Activated T-helper 17 cell treated with anti-CD3 and anti-CD28 coated beads, Interleukin-2, amount 50 U/mL, for 72 hours (primary cell): ENCODE results near the gene SV2C. TPM values are rescaled to one million over a fixed set of nuclear protein-coding genes. Genes with fewer than 3 reads are reported as not detected.
"Not testable (repeated sequence)": the region's sequence is repeated elsewhere in the genome, so short reads cannot be mapped to it uniquely, and the experiment has no call there.

Source experiments
- ATAC-seq: fragments of 150-1000 bp; cut with Tn5 transposase; replicated peaks from 2 replicates; pipeline ENCODE4 v1.10.0; 2021; ENCODE audit warnings: mild to moderate bottlenecking, moderate library complexity
- H3K27ac Mint-ChIP-seq: one replicate; pipeline ENCODE4 v1.8.0; 2022; ENCODE audit warnings: mixed read lengths
- H3K27me3 Mint-ChIP-seq: one replicate; pipeline ENCODE4 v1.8.0; 2022; ENCODE audit warnings: mixed read lengths
- H3K36me3 Mint-ChIP-seq: one replicate; pipeline ENCODE4 v1.8.0; 2022; ENCODE audit warnings: low read depth, mild to moderate bottlenecking, mixed read lengths
- H3K4me1 Mint-ChIP-seq: one replicate; pipeline ENCODE4 v1.8.0; 2022; ENCODE audit warnings: mixed read lengths
- H3K4me3 Mint-ChIP-seq: one replicate; pipeline ENCODE4 v1.8.0; 2022; ENCODE audit warnings: mild to moderate bottlenecking, mixed read lengths
- H3K9me3 Mint-ChIP-seq: one replicate; pipeline ENCODE4 v1.8.0; 2022; ENCODE audit warnings: mixed read lengths
- total RNA-seq, 2 donors: library from RNA; stranded (reverse); gene quantifications; one replicate each; pipeline ENCODE4 v1.2.3, GENCODE V29; 2022

The SV2C gene
- total RNA-seq, 2 donors from 2014 or later = 0.13 to 0.45 TPM

DNA sequence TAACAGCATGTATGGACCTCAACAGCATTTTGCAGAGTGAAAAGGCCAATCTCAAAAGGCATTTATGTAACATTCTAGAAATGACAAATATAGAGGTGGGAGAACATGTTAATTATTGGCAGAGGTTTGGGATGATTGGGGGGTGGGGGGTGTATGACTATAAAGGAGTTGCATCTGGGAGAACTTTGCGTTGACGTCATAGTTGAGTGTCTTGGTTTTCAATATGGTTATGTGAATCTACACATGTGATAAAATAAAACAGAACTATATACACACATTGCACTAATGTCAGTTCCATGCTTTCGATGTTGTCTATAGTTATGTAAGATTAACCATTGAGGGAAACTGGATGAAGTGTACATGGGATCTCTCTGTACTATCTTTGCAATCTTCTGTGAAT is 139.1 kb downstream of the SV2C start:
- no peaks in the 10 kb centered on the region for H3K4me1 Mint-ChIP-seq
- H3K27ac Mint-ChIP-seq = no peak overlapping the region
- peaks cover 4% of the 10 kb centered on the region for H3K9me3 Mint-ChIP-seq
- H3K27me3 Mint-ChIP-seq = no peaks in the 10 kb centered on the region
- no peak overlapping the region for H3K4me3 Mint-ChIP-seq
- no peaks in the 10 kb centered on the region for H3K36me3 Mint-ChIP-seq
- ATAC-seq = no peak

DNA sequence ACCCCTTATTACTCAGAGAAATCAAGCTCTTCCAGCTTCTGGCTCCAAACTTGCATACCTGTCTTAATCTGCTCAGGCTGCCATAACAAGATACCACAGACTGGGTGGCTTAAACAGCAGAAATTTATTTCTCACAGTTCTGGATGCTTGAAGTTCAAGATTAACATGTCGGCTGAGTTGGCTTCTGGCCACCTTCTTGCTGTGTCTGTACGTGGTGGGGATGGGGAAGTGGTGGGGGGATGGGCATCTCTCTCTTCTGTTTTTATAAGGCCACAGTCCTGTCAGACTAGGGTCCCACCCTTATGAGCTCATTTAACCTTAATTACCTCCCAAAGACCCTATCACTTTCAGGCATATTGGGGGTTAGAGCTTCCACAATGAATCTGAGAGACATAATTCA is 140.5 kb downstream of the SV2C start:
- Mint-ChIP-seq H3K4me1 (no peaks in the 10 kb centered on the region), H3K27me3 (no peaks in the 10 kb centered on the region), H3K27ac (no peak overlapping the region), H3K9me3 (no peaks in the 10 kb centered on the region), H3K36me3 (no peaks in the 10 kb centered on the region), H3K4me3 (no peak overlapping the region)
- no peak for ATAC-seq

GRCh38 chr5:76224898-76225297 is 141.7 kb downstream of the SV2C start:
- Mint-ChIP-seq H3K27ac (no peak overlapping the region), H3K4me1 (no peaks in the 10 kb centered on the region), H3K36me3 (no peaks in the 10 kb centered on the region), H3K4me3 (no peak overlapping the region), H3K27me3 (no peaks in the 10 kb centered on the region), H3K9me3 (no peaks in the 10 kb centered on the region)
- ATAC-seq = no peak

DNA sequence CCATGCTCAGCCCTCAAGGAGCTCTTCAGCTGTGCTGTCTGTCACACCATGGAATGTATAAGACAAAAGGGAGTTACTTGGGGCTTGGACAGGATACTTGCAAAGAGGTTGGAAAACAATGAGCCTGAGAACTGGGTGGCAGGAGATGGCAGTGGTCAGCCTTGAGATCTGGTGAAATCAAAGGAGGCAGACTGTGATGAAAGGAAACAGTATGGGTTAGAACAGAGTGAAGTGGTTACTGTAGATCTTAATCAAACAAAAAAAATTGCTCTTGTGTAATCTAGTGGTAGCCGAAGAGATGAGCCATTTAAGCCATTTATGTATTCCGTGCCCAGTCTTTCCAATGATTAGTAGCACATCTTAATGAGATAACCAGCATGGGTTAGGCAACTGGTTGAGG is 142.2 kb downstream of the SV2C start:
- H3K36me3 Mint-ChIP-seq = no peaks in the 10 kb centered on the region
- no peak for ATAC-seq
- H3K9me3 Mint-ChIP-seq = no peaks in the 10 kb centered on the region
- H3K4me3 Mint-ChIP-seq = no peak overlapping the region
- no peaks in the 10 kb centered on the region for H3K27me3 Mint-ChIP-seq
- no peak overlapping the region for H3K27ac Mint-ChIP-seq
- H3K4me1 Mint-ChIP-seq = no peaks in the 10 kb centered on the region

DNA sequence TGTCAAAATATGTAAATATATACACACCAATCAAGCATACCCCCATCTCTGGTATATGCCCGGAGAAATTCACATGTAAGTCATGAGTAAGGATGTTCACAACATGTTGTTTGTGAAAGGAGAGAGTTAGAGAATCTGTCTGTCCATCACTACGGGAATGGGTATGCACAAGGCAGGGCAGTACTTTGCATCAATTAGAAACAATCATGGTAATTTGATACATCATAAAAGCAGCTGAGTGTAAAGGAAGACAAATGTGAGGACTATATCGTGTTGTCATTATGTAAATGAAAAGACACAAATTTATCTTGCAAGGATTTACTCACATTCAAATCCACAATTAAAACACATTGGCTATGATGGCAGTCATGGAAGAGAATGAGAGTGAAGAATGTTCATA is 146.7 kb downstream of the SV2C start:
- Mint-ChIP-seq H3K27ac (no peak overlapping the region), H3K4me1 (no peaks in the 10 kb centered on the region), H3K27me3 (no peaks in the 10 kb centered on the region), H3K9me3 (no peaks in the 10 kb centered on the region), H3K36me3 (no peaks in the 10 kb centered on the region), H3K4me3 (no peak overlapping the region)
- no peak for ATAC-seq

DNA sequence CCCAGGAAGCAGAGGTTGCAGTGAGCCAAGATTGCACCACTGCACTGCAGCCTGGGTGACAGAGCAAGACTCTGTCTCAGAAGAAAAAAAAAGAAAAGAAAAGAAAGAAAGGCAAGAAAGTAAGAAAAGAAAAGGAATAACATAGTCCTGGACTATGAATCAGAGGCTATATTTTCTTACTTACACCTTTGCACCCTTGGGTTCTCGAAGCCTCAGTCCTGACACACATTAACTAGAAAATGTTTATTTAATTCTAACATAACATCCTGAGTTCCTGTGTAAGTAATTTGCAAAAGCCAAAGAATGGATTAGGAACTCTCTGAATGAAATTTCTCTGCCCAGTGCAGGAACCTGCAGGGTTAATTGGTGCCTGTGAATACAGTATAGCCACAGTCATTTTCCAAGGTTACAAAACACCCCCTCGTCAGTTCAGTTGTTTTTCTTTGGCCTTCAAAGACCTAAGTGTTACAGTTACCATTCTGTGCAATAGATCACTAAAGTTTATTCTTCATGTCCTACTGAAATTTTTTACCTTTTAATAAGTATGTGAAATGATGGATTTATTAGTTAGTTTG is 147.6 kb downstream of the SV2C start:
- Mint-ChIP-seq H3K36me3 (no peaks in the 10 kb centered on the region), H3K4me3 (no peak overlapping the region), H3K27me3 (no peaks in the 10 kb centered on the region), H3K4me1 (no peaks in the 10 kb centered on the region), H3K27ac (no peak overlapping the region), H3K9me3 (no peaks in the 10 kb centered on the region)
- no peak for ATAC-seq

DNA sequence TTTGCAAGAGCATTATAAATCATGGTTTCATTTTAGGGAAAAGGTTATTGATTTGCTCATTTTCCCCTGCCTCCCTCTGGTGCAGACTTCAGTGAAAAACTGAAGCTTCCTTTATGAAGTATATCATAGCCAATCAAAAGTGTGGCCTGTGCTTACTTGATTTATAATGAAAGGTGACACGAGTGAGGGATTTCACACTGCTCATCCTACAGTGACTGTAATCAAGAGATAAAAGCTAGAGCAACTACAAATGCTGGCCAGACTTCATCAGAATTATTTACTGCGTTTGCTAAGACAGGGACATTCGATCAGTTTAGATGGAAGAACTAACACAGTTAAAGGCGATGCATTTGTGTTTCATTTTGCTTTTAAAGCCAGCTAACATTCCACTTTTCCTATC is 151.5 kb downstream of the SV2C start:
- Mint-ChIP-seq H3K4me3 (no peak overlapping the region), H3K27me3 (peaks cover 4% of the 10 kb centered on the region), H3K36me3 (no peaks in the 10 kb centered on the region), H3K4me1 (no peaks in the 10 kb centered on the region), H3K9me3 (peaks cover 11% of the 10 kb centered on the region), H3K27ac (no peak overlapping the region)
- no peak for ATAC-seq

DNA sequence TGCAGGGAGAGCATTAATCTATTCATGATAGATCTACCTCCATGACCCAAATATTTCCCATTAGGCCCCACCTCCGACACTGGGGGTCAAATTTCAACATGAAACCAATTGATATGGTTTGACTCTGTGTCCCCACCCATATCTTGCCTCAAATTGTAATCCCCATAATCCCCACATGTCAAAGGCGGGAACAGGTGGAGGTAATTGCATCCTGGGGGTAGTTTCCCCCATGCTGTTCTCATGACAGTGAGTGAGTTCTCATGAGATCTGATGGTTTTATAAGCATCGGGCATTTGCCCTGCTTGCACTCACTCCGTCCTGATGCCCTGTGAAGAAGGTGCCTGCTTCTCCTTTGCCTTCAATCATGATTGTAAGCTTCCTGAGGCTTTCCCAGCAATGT is 153.5 kb downstream of the SV2C start:
- ATAC-seq = no peak
- Mint-ChIP-seq H3K27ac (no peak overlapping the region), H3K27me3 (peaks cover 12% of the 10 kb centered on the region), H3K4me1 (no peaks in the 10 kb centered on the region), H3K36me3 (no peaks in the 10 kb centered on the region), H3K9me3 (peaks cover 11% of the 10 kb centered on the region), H3K4me3 (no peak overlapping the region)

DNA sequence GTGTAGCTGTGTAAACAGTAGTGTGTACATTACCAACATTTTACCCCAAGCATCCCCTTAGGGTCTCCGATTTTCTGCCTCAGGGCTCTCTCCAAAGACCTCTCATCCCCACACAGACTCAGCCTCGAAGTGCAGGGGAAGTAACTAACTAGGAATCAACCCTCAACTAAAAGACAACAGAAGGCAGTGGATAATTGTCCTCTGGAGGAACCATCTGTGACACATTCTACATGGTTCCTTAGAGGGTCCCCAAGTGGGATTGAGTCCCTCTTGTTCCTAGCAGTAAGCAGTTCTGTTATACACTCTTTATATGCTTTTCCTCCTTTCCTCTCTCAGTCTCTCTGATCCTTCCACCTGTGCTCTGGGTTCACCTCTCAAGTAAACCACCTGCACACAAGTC is 157.2 kb downstream of the SV2C start:
- H3K4me3 Mint-ChIP-seq = no peak overlapping the region
- H3K4me1 Mint-ChIP-seq = no peaks in the 10 kb centered on the region
- H3K27me3 Mint-ChIP-seq = peaks cover 12% of the 10 kb centered on the region
- H3K27ac Mint-ChIP-seq = no peak overlapping the region
- H3K36me3 Mint-ChIP-seq = no peaks in the 10 kb centered on the region
- H3K9me3 Mint-ChIP-seq = peaks cover 11% of the 10 kb centered on the region
- ATAC-seq = no peak

GRCh38 chr5:76242155-76242554 is 159.0 kb downstream of the SV2C start:
- Mint-ChIP-seq H3K27me3 (peaks cover 12% of the 10 kb centered on the region), H3K9me3 (peaks cover 11% of the 10 kb centered on the region)
- H3K36me3 Mint-ChIP-seq, H3K4me3 Mint-ChIP-seq, ATAC-seq, H3K4me1 Mint-ChIP-seq, H3K27ac Mint-ChIP-seq: not testable (repeated sequence)

DNA sequence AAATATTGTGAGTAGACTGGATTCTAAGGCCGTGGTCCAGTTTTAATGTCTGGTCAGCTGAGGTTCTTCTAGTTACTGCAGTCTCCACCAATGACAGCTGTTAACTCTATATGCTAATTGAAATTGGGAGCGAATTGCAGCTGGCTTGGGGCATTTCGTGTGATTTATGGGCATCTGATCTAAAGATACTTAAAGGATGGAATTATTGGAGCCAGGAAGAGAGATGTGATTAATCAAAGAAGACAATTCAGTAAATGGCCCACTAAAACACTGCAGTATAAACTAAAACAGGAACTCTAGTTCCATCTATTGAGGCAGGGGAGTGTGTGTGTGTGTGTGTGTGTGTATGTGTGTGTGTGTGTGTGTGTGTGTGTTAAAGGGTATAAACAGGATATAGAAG is 162.4 kb downstream of the SV2C start:
- H3K36me3 Mint-ChIP-seq = no peaks in the 10 kb centered on the region
- no peaks in the 10 kb centered on the region for H3K4me1 Mint-ChIP-seq
- no peak for ATAC-seq
- no peak overlapping the region for H3K4me3 Mint-ChIP-seq
- peaks cover 1% of the 10 kb centered on the region for H3K27me3 Mint-ChIP-seq
- H3K9me3 Mint-ChIP-seq = no peaks in the 10 kb centered on the region
- H3K27ac Mint-ChIP-seq = no peak overlapping the region

DNA sequence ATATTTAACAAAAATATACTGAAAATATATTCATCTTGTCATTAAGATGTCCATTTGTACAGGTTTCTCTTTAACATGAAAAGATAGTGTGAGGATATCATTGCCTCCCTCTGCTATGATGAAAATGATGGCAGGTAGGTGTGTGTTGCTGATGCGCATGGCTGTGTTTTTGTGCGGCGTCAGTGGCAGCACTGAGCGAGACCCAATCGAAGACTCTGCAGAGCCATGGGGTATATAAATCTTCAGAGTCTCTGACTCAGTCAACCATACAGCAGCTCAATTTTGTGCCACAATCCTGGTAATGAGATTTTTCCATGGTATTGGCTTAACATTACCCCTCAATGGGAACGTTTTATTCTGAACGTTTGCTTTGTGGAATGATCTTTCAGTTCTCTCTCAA is 166.4 kb downstream of the SV2C start:
- Mint-ChIP-seq H3K4me1 (no peaks in the 10 kb centered on the region), H3K9me3 (no peaks in the 10 kb centered on the region), H3K4me3 (no peak overlapping the region), H3K36me3 (no peaks in the 10 kb centered on the region), H3K27me3 (peaks cover 4% of the 10 kb centered on the region), H3K27ac (no peak overlapping the region)
- no peak for ATAC-seq

DNA sequence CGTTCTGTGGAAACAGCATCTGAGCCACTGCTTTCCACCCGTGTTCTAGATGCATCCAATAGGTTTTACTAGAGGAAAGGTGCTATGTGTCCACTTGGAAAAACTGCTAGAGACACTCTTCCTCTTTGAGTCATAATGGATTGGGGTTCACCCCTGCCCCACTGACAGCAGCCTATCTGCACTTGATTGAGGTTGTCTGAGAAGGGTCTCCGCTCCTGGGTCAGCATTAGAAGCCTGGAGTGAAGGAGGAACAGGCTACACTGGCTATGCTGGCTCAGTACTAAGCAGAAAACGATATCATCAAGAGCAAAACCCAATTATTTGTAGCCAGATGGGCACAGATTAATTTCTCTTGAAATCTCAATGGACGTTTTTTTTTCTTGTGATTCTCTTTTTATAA is 167.3 kb downstream of the SV2C start:
- peaks cover 8% of the 10 kb centered on the region for H3K27me3 Mint-ChIP-seq
- no peaks in the 10 kb centered on the region for H3K4me1 Mint-ChIP-seq
- ATAC-seq = no peak
- no peaks in the 10 kb centered on the region for H3K36me3 Mint-ChIP-seq
- no peak overlapping the region for H3K27ac Mint-ChIP-seq
- no peak overlapping the region for H3K4me3 Mint-ChIP-seq
- H3K9me3 Mint-ChIP-seq = no peaks in the 10 kb centered on the region

DNA sequence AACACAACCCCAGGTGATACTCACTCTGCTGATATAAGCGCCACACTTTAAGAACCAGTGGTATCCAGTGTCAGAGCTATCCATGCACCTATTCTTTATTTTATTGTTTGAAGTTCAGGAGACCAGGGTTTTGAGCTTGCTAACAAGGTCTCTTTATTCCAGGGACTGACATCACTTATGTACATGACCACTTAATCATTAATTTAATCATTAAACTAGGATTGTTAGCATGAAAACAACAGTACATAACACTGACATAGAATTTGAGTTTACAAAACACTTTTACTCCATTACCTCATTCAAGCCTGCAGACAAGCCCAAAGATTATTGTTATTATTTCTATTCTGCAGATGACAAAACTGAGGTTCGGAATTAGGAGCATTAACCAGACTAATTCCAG is 168.5 kb downstream of the SV2C start:
- H3K27ac Mint-ChIP-seq = no peak overlapping the region
- H3K4me1 Mint-ChIP-seq = no peaks in the 10 kb centered on the region
- no peak for ATAC-seq
- no peaks in the 10 kb centered on the region for H3K36me3 Mint-ChIP-seq
- no peaks in the 10 kb centered on the region for H3K9me3 Mint-ChIP-seq
- peaks cover 12% of the 10 kb centered on the region for H3K27me3 Mint-ChIP-seq
- H3K4me3 Mint-ChIP-seq = no peak overlapping the region

DNA sequence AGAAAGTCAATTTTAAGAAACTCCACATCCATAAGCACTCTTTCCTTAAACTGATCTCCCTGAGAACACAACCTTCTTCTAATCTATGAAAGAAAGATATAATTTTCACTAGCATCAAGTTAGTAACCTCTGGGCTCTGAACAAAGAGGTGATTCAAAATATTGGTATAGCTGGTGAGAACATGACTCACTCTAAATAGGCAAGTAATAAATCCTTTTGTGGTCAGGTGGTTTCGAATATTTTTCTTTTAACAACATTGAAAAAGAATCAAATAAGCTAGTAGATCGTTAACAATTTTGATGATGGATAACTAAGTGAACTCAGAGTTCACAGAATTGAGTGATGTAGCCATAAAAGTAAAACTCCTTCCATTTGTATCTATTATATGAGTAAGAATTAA is 169.3 kb downstream of the SV2C start:
- Mint-ChIP-seq H3K9me3 (no peaks in the 10 kb centered on the region), H3K36me3 (no peaks in the 10 kb centered on the region), H3K4me3 (no peak overlapping the region), H3K4me1 (no peaks in the 10 kb centered on the region), H3K27ac (no peak overlapping the region), H3K27me3 (peaks cover 12% of the 10 kb centered on the region)
- no peak for ATAC-seq
